Mesothelial cell of epicardium (in vitro differentiated cells): Measurements from ENCODE around the gene DNAJC15. TPM values are rescaled to one million over a fixed set of nuclear protein-coding genes. Genes with fewer than 3 reads are reported as not detected.

ENCODE experiments used
- DNase-seq, 2 experiments: peaks; one replicate each; pipeline ENCODE4 v3.0.0; 2021; ENCODE audit warnings: low spot score in 2 of 2; ENCODE audit not compliant: unreplicated experiment in 2 of 2
- H3K27ac Mint-ChIP-seq: 2 replicates; pipeline ENCODE4 v1.8.0; 2021; ENCODE audit warnings: mixed read lengths
- H3K27me3 Mint-ChIP-seq: 2 replicates; pipeline ENCODE4 v1.8.0; 2021; ENCODE audit warnings: low read depth, mixed read lengths
- H3K36me3 Mint-ChIP-seq: 2 replicates; pipeline ENCODE4 v1.8.0; 2021; ENCODE audit warnings: mixed read lengths
- H3K4me1 Mint-ChIP-seq: 2 replicates; pipeline ENCODE4 v1.8.0; 2021; ENCODE audit warnings: mixed read lengths
- H3K4me3 Mint-ChIP-seq: 2 replicates; pipeline ENCODE4 v1.8.0; 2021; ENCODE audit warnings: mild to moderate bottlenecking, moderate library complexity, mixed read lengths
- H3K9me3 Mint-ChIP-seq: 2 replicates; pipeline ENCODE4 v1.8.0; 2021; ENCODE audit warnings: mixed read lengths
- total RNA-seq: library from RNA; stranded (reverse); gene quantifications from 3 replicates; pipeline ENCODE4 v1.2.1, GENCODE V29; 2021
- TF ChIP-seq, protein P1 (sequence below): fragments of 200-600 bp; sonication (generic); IDR thresholded peaks from one replicate; pipeline ENCODE4 v1.5.0; 2021; ENCODE audit warnings: antibody characterized with exemption; ENCODE audit not compliant: unreplicated experiment

The DNAJC15 gene
- total RNA-seq, 1 donor from 2014 or later: 31.6 TPM

DNA sequence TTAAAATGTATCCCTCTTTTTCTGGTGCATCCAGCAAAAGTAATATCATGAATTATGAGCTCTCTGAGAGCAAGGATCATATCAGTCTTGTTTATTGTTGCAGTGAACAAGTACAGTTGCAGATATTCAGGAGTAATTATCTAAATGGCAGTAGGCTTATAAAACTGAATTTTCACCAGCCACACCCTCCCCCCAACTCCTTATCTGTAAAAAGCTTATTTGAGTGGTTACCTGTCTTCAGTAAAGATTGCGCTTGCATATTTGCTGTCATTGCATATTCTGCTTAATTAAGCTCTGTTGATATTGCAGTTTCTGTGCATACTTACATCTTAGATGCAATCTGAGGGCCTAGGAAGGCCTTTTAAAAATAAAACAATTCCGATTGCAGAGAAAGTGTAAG, 87.3 kb downstream of the DNAJC15 start:
- Mint-ChIP-seq H3K27ac (peak overlapping the region; percentile 82), H3K27me3 (no peaks in the 10 kb centered on the region), H3K4me1 (peaks cover 50% of the 10 kb centered on the region), H3K36me3 (peaks cover 10% of the 10 kb centered on the region), H3K4me3 (no peak overlapping the region), H3K9me3 (no peaks in the 10 kb centered on the region)
- DNase-seq: no peak
- TF ChIP-seq, protein P1, sequence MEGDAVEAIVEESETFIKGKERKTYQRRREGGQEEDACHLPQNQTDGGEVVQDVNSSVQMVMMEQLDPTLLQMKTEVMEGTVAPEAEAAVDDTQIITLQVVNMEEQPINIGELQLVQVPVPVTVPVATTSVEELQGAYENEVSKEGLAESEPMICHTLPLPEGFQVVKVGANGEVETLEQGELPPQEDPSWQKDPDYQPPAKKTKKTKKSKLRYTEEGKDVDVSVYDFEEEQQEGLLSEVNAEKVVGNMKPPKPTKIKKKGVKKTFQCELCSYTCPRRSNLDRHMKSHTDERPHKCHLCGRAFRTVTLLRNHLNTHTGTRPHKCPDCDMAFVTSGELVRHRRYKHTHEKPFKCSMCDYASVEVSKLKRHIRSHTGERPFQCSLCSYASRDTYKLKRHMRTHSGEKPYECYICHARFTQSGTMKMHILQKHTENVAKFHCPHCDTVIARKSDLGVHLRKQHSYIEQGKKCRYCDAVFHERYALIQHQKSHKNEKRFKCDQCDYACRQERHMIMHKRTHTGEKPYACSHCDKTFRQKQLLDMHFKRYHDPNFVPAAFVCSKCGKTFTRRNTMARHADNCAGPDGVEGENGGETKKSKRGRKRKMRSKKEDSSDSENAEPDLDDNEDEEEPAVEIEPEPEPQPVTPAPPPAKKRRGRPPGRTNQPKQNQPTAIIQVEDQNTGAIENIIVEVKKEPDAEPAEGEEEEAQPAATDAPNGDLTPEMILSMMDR: no peak

DNA sequence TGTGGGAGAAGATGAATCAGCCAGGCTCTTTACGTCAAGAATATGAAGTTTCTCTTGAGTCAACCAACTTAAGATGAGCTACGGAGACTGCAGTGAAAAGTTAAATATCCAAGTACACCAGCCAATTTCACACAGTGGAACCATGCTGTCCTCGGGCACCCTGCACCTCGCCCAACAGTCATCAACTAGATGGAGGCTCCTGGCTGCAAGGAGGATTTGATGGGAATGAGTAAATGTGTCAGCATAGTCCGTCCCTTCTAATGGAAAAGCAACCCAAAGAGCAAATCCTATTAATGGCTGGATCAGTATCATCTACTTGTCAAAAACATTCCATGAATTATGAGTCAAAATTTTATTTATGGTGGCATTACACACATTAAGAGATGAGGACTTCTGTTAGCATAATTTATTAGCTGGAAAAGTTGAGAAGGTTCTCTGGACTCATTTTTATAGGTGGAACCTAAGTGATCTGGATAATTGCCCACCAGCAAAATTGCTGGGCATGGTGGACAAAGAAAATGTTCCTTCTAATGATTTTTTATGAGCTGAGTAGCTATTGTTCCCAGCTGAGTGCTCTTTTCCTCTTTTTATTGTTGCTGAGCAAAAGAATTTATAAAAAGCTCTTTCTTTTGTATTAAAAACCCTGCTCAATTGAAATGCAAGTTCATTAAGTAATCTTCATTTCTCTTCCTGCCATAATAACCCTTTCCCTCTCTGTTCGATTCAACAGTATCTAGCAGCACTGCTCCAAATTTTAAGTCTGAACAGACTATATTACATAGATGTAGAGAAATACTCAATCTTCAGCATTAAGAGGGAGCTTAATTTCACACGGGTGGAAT, 88.4 kb downstream of the DNAJC15 start:
- DNase-seq: no peak
- Mint-ChIP-seq H3K4me1 (peaks cover 41% of the 10 kb centered on the region), H3K27ac (no peak overlapping the region), H3K4me3 (no peak overlapping the region), H3K36me3 (peaks cover 10% of the 10 kb centered on the region), H3K27me3 (no peaks in the 10 kb centered on the region), H3K9me3 (no peaks in the 10 kb centered on the region)
- TF ChIP-seq, protein P1: no peak

DNA sequence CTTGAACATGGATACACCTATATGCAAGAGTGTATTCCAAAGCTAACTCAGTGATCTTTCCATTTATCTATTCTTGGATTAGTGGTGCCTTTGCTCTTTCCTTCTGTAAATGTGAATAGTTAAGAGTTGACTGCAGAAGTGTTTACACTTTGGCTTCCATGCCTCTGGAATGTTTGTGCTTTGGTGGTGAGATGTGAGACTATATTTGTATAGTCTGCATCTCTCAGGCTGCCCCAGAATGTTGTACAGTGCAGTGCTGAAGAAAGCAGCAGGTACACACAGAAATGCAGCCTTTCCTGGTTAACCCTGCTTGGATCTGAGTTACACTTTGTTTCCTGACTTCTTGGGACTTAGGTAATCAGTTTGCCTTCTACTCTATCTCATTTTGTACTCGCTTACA, 90.2 kb downstream of the DNAJC15 start:
- Mint-ChIP-seq H3K36me3 (no peaks in the 10 kb centered on the region), H3K4me1 (peaks cover 31% of the 10 kb centered on the region), H3K4me3 (no peak overlapping the region), H3K27me3 (no peaks in the 10 kb centered on the region), H3K27ac (no peak overlapping the region), H3K9me3 (no peaks in the 10 kb centered on the region)
- TF ChIP-seq, protein P1: no peak
- no peak for DNase-seq

DNA sequence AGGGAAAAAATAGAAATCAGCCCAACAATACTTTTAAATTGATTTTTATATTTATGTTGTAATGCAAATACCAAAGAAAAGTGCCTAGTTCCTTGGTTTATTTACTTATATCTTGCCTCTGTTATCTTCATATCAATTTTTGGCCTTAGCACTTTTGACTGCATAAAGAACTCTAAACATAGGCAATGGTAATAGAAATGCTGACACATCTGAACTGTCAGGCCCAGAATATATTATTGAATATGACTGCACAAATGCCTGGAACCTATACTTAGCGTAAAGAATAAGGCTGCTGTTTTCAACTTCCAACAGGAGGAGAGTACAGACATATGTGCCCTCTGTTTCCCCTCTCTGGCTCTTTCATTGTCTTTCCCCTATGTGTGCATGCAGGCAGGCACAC, 91.1 kb downstream of the DNAJC15 start:
- Mint-ChIP-seq H3K27ac (no peak overlapping the region), H3K36me3 (no peaks in the 10 kb centered on the region), H3K4me3 (no peak overlapping the region), H3K27me3 (no peaks in the 10 kb centered on the region), H3K9me3 (no peaks in the 10 kb centered on the region), H3K4me1 (peaks cover 39% of the 10 kb centered on the region)
- DNase-seq: no peak
- TF ChIP-seq, protein P1: no peak

DNA sequence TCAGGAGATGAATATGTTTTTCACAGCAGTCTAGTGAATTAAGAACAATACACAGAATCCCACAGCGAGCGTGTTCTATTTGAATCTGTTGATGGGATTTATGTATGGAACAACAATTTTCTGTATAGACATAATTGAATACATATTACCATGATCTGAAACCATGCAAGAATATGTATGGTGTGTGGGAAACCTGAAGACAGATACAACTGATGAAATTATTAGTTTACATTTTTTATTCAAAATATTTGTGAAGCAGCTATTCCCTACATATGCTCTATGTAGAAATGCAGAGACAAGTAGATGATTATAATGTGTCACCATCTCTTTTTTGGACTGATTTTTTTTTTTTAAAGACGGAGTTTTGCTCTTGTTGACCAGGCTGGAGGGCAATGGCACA, 91.8 kb downstream of the DNAJC15 start:
- DNase-seq: no peak
- Mint-ChIP-seq H3K27ac (no peak overlapping the region), H3K4me3 (no peak overlapping the region), H3K36me3 (no peaks in the 10 kb centered on the region), H3K4me1 (peaks cover 38% of the 10 kb centered on the region), H3K27me3 (no peaks in the 10 kb centered on the region), H3K9me3 (no peaks in the 10 kb centered on the region)
- TF ChIP-seq, protein P1: no peak
